HepG2 (cell line): ENCODE measurements around the gene PIAS3. TPM values are rescaled to one million over a fixed set of nuclear protein-coding genes. Genes with fewer than 3 reads are reported as not detected.
A peak's percentile ranks its signal among the peaks of the same experiment; 100 is the strongest.

Experiments used
- FLYWCH1 ChIP-seq: sonication (generic); formaldehyde crosslinking; IDR thresholded peaks from 2 replicates; pipeline ENCODE4 v1.8.1; 2023; ENCODE audit warnings: mild to moderate bottlenecking, missing genetic modification reagents
- FOXM1 ChIP-seq: sonication (generic); formaldehyde crosslinking; IDR thresholded peaks from 2 replicates; pipeline ENCODE4 v1.5.0; 2020; ENCODE audit warnings: missing genetic modification reagents
- HOXA9 ChIP-seq: sonication (generic); formaldehyde crosslinking; IDR thresholded peaks from 2 replicates; pipeline ENCODE4 v1.8.1; 2022; ENCODE audit warnings: missing genetic modification reagents, mild to moderate bottlenecking, moderate library complexity, borderline replicate concordance
- IRF2 ChIP-seq: IDR thresholded peaks from 2 replicates; pipeline ENCODE4 v1.6.1; 2018; ENCODE audit warnings: missing genetic modification reagents, missing compliant biosample characterization
- MED13 ChIP-seq: sonication (generic); formaldehyde crosslinking; IDR thresholded peaks from 2 replicates; pipeline ENCODE4 v1.5.0; 2020; ENCODE audit warnings: missing genetic modification reagents
- NAIF1 ChIP-seq: sonication (generic); formaldehyde crosslinking; IDR thresholded peaks from 2 replicates; pipeline ENCODE4 v1.5.0; 2020; ENCODE audit warnings: mild to moderate bottlenecking, missing genetic modification reagents, borderline replicate concordance
- NPAS2 ChIP-seq: sonication (generic); formaldehyde crosslinking; IDR thresholded peaks from 2 replicates; pipeline ENCODE4 v1.8.0; 2022; ENCODE audit warnings: mild to moderate bottlenecking, missing genetic modification reagents, borderline replicate concordance
- NR2F6 ChIP-seq, 2 experiments: IDR thresholded peaks; 2 replicates each; pipeline ENCODE4 v1.6.1; 2016; ENCODE audit warnings: antibody characterized with exemption in 1 of 2, mild to moderate bottlenecking in 1 of 2
- PAF1 ChIP-seq: IDR thresholded peaks from 2 replicates; pipeline ENCODE4 v1.6.1; 2016; ENCODE audit warnings: missing genetic modification reagents, missing compliant biosample characterization
- RFX3 ChIP-seq: IDR thresholded peaks from 2 replicates; pipeline ENCODE4 v1.6.1; 2016; ENCODE audit warnings: missing biosample characterization, missing genetic modification reagents
- TAF1 ChIP-seq: sonication (generic); formaldehyde crosslinking; IDR thresholded peaks from 2 replicates; pipeline ENCODE4 v1.4.0; 2020; ENCODE audit warnings: missing genetic modification reagents
- TARDBP ChIP-seq: sonication (generic); formaldehyde crosslinking; IDR thresholded peaks from 2 replicates; pipeline ENCODE4 v1.8.0; 2022; ENCODE audit warnings: mild to moderate bottlenecking, missing genetic modification reagents
- ZBTB20 ChIP-seq: sonication (generic); formaldehyde crosslinking; IDR thresholded peaks from 2 replicates; pipeline ENCODE4 v1.8.1; 2023; ENCODE audit warnings: missing genetic modification reagents, low read depth, mild to moderate bottlenecking, borderline replicate concordance
- ZNF20 ChIP-seq: sonication (generic); formaldehyde crosslinking; IDR thresholded peaks from 2 replicates; pipeline ENCODE4 v1.4.0; 2020; ENCODE audit warnings: mild to moderate bottlenecking, moderate library complexity, missing genetic modification reagents
- ZNF484 ChIP-seq: sonication (generic); formaldehyde crosslinking; IDR thresholded peaks from 2 replicates; pipeline ENCODE4 v1.5.1; 2020; ENCODE audit warnings: mild to moderate bottlenecking, low read depth, missing genetic modification reagents, borderline replicate concordance
- ZNF572 ChIP-seq: sonication (generic); formaldehyde crosslinking; IDR thresholded peaks from 2 replicates; pipeline ENCODE4 v1.5.1; 2020; ENCODE audit warnings: mild to moderate bottlenecking, missing genetic modification reagents
- ZNF672 ChIP-seq: sonication (generic); formaldehyde crosslinking; IDR thresholded peaks from 2 replicates; pipeline ENCODE4 v1.8.1; 2022; ENCODE audit warnings: missing genetic modification reagents
- ZNF7 ChIP-seq: IDR thresholded peaks from 2 replicates; pipeline ENCODE4 v1.6.1; 2016; ENCODE audit warnings: missing biosample characterization, missing genetic modification reagents
- ZNF816 ChIP-seq: sonication (generic); formaldehyde crosslinking; IDR thresholded peaks from 2 replicates; pipeline ENCODE4 v1.8.0; 2022; ENCODE audit warnings: missing genetic modification reagents, mild to moderate bottlenecking, borderline replicate concordance
- polyA plus RNA-seq, 8 experiments: library from polyadenylated mRNA; depleted of rRNA in 3 of 8; stranded (reverse) in 7 of 8; unstranded in 1 of 8; fragments of >200 nt; fragmentation: Illumina TruSeq in 4 of 8; extraction: Trizol in 4 of 8; gene quantifications; 2 replicates each; pipeline versions ENCODE4 v1.2.1 to v1.2.3, GENCODE V29; 2011 to 2016; ENCODE audit warnings: low read depth in 4 of 8, missing spikeins in 1 of 8, mixed read lengths in 1 of 8; ENCODE audit not compliant: insufficient read depth in 1 of 8
- total RNA-seq, 5 experiments: library from RNA; depleted of rRNA; stranded (reverse); fragments of >200 nt; fragmentation: Illumina TruSeq; extraction: Trizol; gene quantifications; 2 replicates each; pipeline ENCODE4 v1.2.3, GENCODE V29; 2016; ENCODE audit warnings: low read depth in 1 of 5
- TF ChIP-seq, protein P1 (sequence below): sonication (generic); formaldehyde crosslinking; IDR thresholded peaks from 2 replicates; pipeline ENCODE4 v1.5.1; 2020; ENCODE audit warnings: missing genetic modification reagents, mild to moderate bottlenecking, borderline replicate concordance
- TF ChIP-seq, protein P2 (sequence below): sonication (generic); formaldehyde crosslinking; IDR thresholded peaks from 2 replicates; pipeline ENCODE4 v1.8.1; 2023; ENCODE audit warnings: mild to moderate bottlenecking, missing genetic modification reagents
- TF ChIP-seq, protein P3 (sequence below): sonication (generic); formaldehyde crosslinking; IDR thresholded peaks from 2 replicates; pipeline ENCODE4 v1.8.0; 2022; ENCODE audit warnings: missing genetic modification reagents, mild to moderate bottlenecking, inconsistent platforms, borderline replicate concordance
- TF ChIP-seq, protein P4 (sequence below): sonication (generic); formaldehyde crosslinking; IDR thresholded peaks from 2 replicates; pipeline ENCODE4 v1.5.0; 2020; ENCODE audit warnings: missing genetic modification reagents, mild to moderate bottlenecking, borderline replicate concordance
- TF ChIP-seq, protein P5 (sequence below): sonication (generic); formaldehyde crosslinking; IDR thresholded peaks from 2 replicates; pipeline ENCODE4 v1.5.0; 2020; ENCODE audit warnings: missing genetic modification reagents

The PIAS3 gene
- total and polyA plus RNA-seq, 2 of the 13 experiments (the other 11 are each of a cell fraction or from before 2014, with no cell fraction given) = 3.7 to 8.0 TPM

DNA sequence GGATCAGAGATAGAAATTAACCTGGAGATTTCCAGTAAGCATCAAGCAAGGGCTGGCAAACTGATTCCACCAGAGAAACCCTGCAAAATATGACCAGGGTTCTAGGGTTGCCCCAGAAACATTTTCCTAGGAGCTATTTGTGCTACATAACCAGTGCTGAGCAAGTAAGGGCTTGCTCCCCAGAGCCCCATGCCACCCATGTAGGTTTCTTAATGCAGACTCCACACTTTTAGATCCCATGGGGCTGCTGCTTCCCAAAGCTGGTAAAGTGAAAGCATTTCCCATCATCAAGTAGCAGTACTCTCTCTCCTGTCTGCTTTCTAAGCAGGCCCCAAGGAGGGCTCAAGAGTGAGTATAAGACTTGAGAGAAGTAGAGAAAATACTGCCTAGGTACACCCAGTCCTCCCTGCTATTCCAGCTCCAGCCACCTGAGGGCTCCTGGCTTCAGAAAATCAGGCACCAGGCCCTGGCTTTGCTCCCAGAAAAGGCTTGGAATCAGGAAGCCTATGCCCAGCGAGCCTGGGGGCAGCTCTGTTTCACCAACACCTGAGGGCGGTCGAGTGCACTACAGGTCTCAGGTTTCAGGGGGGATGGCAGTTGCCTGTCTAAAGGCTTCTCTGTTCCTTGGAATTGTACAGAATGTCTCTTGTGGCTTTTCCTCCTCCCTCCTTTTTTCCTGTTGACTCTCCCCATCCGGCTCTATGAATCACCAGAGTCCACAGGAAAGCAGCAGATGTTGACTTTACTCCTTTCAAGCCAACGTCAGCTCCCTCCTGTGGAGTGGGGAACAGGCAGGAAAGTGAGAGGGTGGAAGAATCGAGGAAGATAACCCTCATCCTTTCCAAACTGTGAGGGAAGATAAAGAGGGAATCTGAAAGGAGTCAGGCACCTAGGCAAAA, 33.0 kb upstream of the PIAS3 start (continued):
- TF ChIP-seq ZNF672 (CRISPR knock-in tag) (no peak), ZBTB20 (CRISPR knock-in tag) (0 out of 2 replicates have a peak, but pooled peaks have one; percentile 62), ZNF7 (CRISPR knock-in tag) (no peak), ZNF20 (CRISPR knock-in tag) (no peak), MED13 (peak; percentile 71), IRF2 (CRISPR knock-in tag) (peak; percentile 77; the same call in 1 of the 2 replicates), FLYWCH1 (no peak), NPAS2 (CRISPR knock-in tag) (no peak), NAIF1 (CRISPR knock-in tag) (no peak), RFX3 (CRISPR knock-in tag) (no peak), HOXA9 (no peak), NR2F6 (IDR thresholded peaks at IDR 0.05) (peak; percentile 66), NR2F6 (CRISPR knock-in tag; IDR thresholded peaks at IDR 0.05) (peak; percentile 66; the same call in 1 of the 2 replicates), FOXM1 (CRISPR knock-in tag) (no peak), TARDBP (CRISPR knock-in tag) (peak; percentile 76), ZNF816 (CRISPR knock-in tag) (peak; percentile 37; the same call in 1 of the 2 replicates), PAF1 (CRISPR knock-in tag) (no peak), ZNF572 (CRISPR knock-in tag) (no peak), TAF1 (peak; percentile 25; the same call in 1 of the 2 replicates), ZNF484 (CRISPR knock-in tag) (no peak)
- TF ChIP-seq, protein P1, sequence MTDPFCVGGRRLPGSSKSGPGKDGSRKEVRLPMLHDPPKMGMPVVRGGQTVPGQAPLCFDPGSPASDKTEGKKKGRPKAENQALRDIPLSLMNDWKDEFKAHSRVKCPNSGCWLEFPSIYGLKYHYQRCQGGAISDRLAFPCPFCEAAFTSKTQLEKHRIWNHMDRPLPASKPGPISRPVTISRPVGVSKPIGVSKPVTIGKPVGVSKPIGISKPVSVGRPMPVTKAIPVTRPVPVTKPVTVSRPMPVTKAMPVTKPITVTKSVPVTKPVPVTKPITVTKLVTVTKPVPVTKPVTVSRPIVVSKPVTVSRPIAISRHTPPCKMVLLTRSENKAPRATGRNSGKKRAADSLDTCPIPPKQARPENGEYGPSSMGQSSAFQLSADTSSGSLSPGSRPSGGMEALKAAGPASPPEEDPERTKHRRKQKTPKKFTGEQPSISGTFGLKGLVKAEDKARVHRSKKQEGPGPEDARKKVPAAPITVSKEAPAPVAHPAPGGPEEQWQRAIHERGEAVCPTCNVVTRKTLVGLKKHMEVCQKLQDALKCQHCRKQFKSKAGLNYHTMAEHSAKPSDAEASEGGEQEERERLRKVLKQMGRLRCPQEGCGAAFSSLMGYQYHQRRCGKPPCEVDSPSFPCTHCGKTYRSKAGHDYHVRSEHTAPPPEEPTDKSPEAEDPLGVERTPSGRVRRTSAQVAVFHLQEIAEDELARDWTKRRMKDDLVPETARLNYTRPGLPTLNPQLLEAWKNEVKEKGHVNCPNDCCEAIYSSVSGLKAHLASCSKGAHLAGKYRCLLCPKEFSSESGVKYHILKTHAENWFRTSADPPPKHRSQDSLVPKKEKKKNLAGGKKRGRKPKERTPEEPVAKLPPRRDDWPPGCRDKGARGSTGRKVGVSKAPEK (CRISPR knock-in tag) = no peak
- TF ChIP-seq, protein P2, sequence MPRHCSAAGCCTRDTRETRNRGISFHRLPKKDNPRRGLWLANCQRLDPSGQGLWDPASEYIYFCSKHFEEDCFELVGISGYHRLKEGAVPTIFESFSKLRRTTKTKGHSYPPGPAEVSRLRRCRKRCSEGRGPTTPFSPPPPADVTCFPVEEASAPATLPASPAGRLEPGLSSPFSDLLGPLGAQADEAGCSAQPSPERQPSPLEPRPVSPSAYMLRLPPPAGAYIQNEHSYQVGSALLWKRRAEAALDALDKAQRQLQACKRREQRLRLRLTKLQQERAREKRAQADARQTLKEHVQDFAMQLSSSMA (CRISPR knock-in tag) = no peak
- TF ChIP-seq, protein P3, sequence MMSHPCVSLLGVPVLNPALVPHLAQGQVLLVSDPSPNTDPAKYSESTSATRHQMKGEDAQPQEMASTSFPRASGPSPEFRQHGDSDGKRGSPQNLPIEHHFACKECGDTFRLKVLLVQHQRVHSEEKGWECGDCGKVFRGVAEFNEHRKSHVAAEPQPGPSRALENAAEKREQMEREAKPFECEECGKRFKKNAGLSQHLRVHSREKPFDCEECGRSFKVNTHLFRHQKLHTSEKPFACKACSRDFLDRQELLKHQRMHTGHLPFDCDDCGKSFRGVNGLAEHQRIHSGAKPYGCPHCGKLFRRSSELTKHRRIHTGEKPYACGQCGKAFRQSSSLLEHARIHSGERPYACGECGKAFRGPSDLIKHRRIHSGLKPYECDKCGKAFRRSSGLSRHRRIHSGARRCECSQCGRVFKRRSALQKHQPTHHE = peak; percentile 90
- TF ChIP-seq, protein P4, sequence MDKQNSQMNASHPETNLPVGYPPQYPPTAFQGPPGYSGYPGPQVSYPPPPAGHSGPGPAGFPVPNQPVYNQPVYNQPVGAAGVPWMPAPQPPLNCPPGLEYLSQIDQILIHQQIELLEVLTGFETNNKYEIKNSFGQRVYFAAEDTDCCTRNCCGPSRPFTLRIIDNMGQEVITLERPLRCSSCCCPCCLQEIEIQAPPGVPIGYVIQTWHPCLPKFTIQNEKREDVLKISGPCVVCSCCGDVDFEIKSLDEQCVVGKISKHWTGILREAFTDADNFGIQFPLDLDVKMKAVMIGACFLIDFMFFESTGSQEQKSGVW (CRISPR knock-in tag) = no peak
- TF ChIP-seq, protein P5, sequence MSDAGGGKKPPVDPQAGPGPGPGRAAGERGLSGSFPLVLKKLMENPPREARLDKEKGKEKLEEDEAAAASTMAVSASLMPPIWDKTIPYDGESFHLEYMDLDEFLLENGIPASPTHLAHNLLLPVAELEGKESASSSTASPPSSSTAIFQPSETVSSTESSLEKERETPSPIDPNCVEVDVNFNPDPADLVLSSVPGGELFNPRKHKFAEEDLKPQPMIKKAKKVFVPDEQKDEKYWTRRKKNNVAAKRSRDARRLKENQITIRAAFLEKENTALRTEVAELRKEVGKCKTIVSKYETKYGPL (CRISPR knock-in tag) = no peak
